H9 (cell line): ENCODE results near the gene IDH2. TPM values are rescaled to one million over a fixed set of nuclear protein-coding genes. Genes with fewer than 3 reads are reported as not detected.

Experiments used
- DNase-seq: peaks from one replicate; pipeline ENCODE4 v3.0.0-alpha.2; 2017
- H2AFZ ChIP-seq: one replicate; pipeline ENCODE4 v1.6.1; 2013; ENCODE audit warnings: mild to moderate bottlenecking, low read length, control low read depth, moderate library complexity
- H2AK5ac ChIP-seq: 2 replicates; pipeline ENCODE4 v1.6.1; 2013; ENCODE audit warnings: low read length, control low read depth, mixed read lengths; ENCODE audit not compliant: insufficient read length
- H2BK120ac ChIP-seq: one replicate; pipeline ENCODE4 v1.6.1; 2013; ENCODE audit warnings: low read depth, mild to moderate bottlenecking, low read length, control low read depth, inconsistent platforms; ENCODE audit not compliant: poor library complexity, severe bottlenecking
- H2BK12ac ChIP-seq: 2 replicates; pipeline ENCODE4 v1.6.1; 2013; ENCODE audit warnings: low read length, control low read depth, mixed read lengths, low read depth; ENCODE audit not compliant: insufficient read length
- H2BK15ac ChIP-seq: 2 replicates; pipeline ENCODE4 v1.6.1; 2013; ENCODE audit warnings: low read depth, low read length, control low read depth
- H2BK20ac ChIP-seq: one replicate; pipeline ENCODE4 v1.6.1; 2013; ENCODE audit warnings: low read depth, mild to moderate bottlenecking, low read length, control low read depth, inconsistent platforms; ENCODE audit not compliant: poor library complexity, severe bottlenecking
- H2BK5ac ChIP-seq: 2 replicates; pipeline ENCODE4 v1.6.1; 2013; ENCODE audit warnings: low read length, control low read depth, mixed read lengths; ENCODE audit not compliant: insufficient read length
- H3K14ac ChIP-seq: 2 replicates; pipeline ENCODE4 v1.6.1; 2013; ENCODE audit warnings: low read length, control low read depth; ENCODE audit not compliant: insufficient read depth
- H3K18ac ChIP-seq: 2 replicates; pipeline ENCODE4 v1.6.1; 2013; ENCODE audit warnings: low read depth, mild to moderate bottlenecking, mixed read lengths, low read length, control low read depth; ENCODE audit not compliant: insufficient read length
- H3K23ac ChIP-seq: 2 replicates; pipeline ENCODE4 v1.6.1; 2013; ENCODE audit warnings: low read length, control low read depth, mixed read lengths, low read depth; ENCODE audit not compliant: insufficient read length
- H3K23me2 ChIP-seq: 2 replicates; pipeline ENCODE4 v1.6.1; 2013; ENCODE audit warnings: low read depth, mild to moderate bottlenecking, mixed read lengths, low read length, control low read depth; ENCODE audit not compliant: insufficient read length, poor library complexity, severe bottlenecking
- H3K27ac ChIP-seq: 2 replicates; pipeline ENCODE4 v1.5.1; 2013; ENCODE audit warnings: low read length, control low read depth, mixed read lengths, low read depth; ENCODE audit not compliant: insufficient read length
- H3K27me3 ChIP-seq: 2 replicates; pipeline ENCODE4 v1.6.1; 2013; ENCODE audit warnings: low read length, control low read depth, inconsistent platforms; ENCODE audit not compliant: insufficient read depth
- H3K4ac ChIP-seq: 2 replicates; pipeline ENCODE4 v1.6.1; 2013; ENCODE audit warnings: low read depth, mild to moderate bottlenecking, control low read depth, inconsistent platforms, low read length, moderate library complexity
- H3K4me1 ChIP-seq: 2 replicates; pipeline ENCODE4 v1.6.1; 2013; ENCODE audit warnings: low read length, control low read depth, inconsistent platforms; ENCODE audit not compliant: insufficient read depth
- H3K4me2 ChIP-seq: 2 replicates; pipeline ENCODE4 v1.6.1; 2013; ENCODE audit warnings: low read length, control low read depth, mixed read lengths; ENCODE audit not compliant: insufficient read length, insufficient read depth
- H3K56ac ChIP-seq: 2 replicates; pipeline ENCODE4 v1.6.1; 2013; ENCODE audit warnings: low read depth, mild to moderate bottlenecking, mixed read lengths, low read length, control low read depth; ENCODE audit not compliant: insufficient read length
- H3K79me1 ChIP-seq: 2 replicates; pipeline ENCODE4 v1.6.1; 2013; ENCODE audit warnings: low read depth, mild to moderate bottlenecking, moderate library complexity, low read length, control low read depth, inconsistent platforms; ENCODE audit not compliant: insufficient read depth, poor library complexity, severe bottlenecking
- H3K79me2 ChIP-seq: 2 replicates; pipeline ENCODE4 v1.6.1; 2013; ENCODE audit warnings: low read length, control low read depth, inconsistent platforms; ENCODE audit not compliant: insufficient read depth
- H3K9ac ChIP-seq: 2 replicates; pipeline ENCODE4 v1.6.1; 2013; ENCODE audit warnings: low read length, control low read depth, mixed read lengths; ENCODE audit not compliant: insufficient read length; ENCODE audit errors: extremely low read depth
- H3K9me3 ChIP-seq: one replicate; pipeline ENCODE4 v1.6.1; 2013; ENCODE audit warnings: low read depth, low read length, inconsistent platforms; ENCODE audit not compliant: control insufficient read depth
- H3T11ph ChIP-seq: one replicate; pipeline ENCODE4 v1.6.1; 2013; ENCODE audit warnings: mild to moderate bottlenecking, low read length, control low read depth, inconsistent platforms
- H4K20me1 ChIP-seq: one replicate; pipeline ENCODE4 v1.6.1; 2013; ENCODE audit not compliant: control insufficient read depth, insufficient read length, insufficient read depth
- H4K5ac ChIP-seq: 2 replicates; pipeline ENCODE4 v1.6.1; 2013; ENCODE audit warnings: low read depth, mild to moderate bottlenecking, mixed read lengths, low read length, control low read depth; ENCODE audit not compliant: insufficient read length
- H4K8ac ChIP-seq: replicated peaks from 2 replicates; pipeline ENCODE4 v1.6.1; 2013; ENCODE audit warnings: low read length, control low read depth, mixed read lengths, low read depth; ENCODE audit not compliant: insufficient read length
- H4K91ac ChIP-seq: 2 replicates; pipeline ENCODE4 v1.6.1; 2013; ENCODE audit warnings: low read depth, mild to moderate bottlenecking, moderate library complexity, mixed read lengths, low read length, control low read depth; ENCODE audit not compliant: insufficient read length
- H3K27ac Mint-ChIP-seq, 3 experiments: 2 replicates in 2 of 3; 3 replicates in 1 of 3; pipeline ENCODE4 v1.8.0; 2020 to 2021; ENCODE audit warnings: mixed read lengths in 3 of 3, mild to moderate bottlenecking in 1 of 3, moderate library complexity in 1 of 3
- H3K27me3 Mint-ChIP-seq: 2 replicates; pipeline ENCODE4 v1.8.0; 2021; ENCODE audit warnings: low read depth, mild to moderate bottlenecking, moderate library complexity, mixed read lengths
- H3K36me3 Mint-ChIP-seq, 3 experiments: 2 replicates in 2 of 3; 3 replicates in 1 of 3; pipeline ENCODE4 v1.8.0; 2020 to 2021; ENCODE audit warnings: low read depth in 3 of 3, mixed read lengths in 3 of 3; ENCODE audit not compliant: insufficient read depth in 1 of 3
- H3K4me1 Mint-ChIP-seq, 2 experiments: 2 replicates each; pipeline ENCODE4 v1.8.0; 2020; ENCODE audit warnings: mixed read lengths in 2 of 2
- H3K4me3 Mint-ChIP-seq, 2 experiments: 2 replicates in 1 of 2; 3 replicates in 1 of 2; pipeline ENCODE4 v1.8.0; 2020 to 2021; ENCODE audit warnings: mild to moderate bottlenecking in 2 of 2, mixed read lengths in 2 of 2, moderate library complexity in 1 of 2
- H3K9me3 Mint-ChIP-seq, 2 experiments: 2 replicates in 1 of 2; 3 replicates in 1 of 2; pipeline ENCODE4 v1.8.0; 2020; ENCODE audit warnings: mild to moderate bottlenecking in 2 of 2, mixed read lengths in 2 of 2, moderate library complexity in 1 of 2
- CTCF ChIP-seq: fragments of 200-600 bp; sonication (generic); conservative IDR thresholded peaks from 3 replicates; pipeline ENCODE4 v1.8.0; 2021; ENCODE audit warnings: antibody characterized with exemption, mild to moderate bottlenecking
- WGBS: extraction: QIAGEN DNeasy Blood & Tissue Kit; methylation state at CpG from one replicate; pipeline ENCODE4 v1.1.7; 2013; ENCODE audit warnings: missing lambda C conversion rate, low lambda C conversion rate, mixed read lengths; ENCODE audit not compliant: insufficient read length; ENCODE audit errors: extremely low coverage; 5-methylcytosine and 5-hydroxymethylcytosine counted together
- total RNA-seq: library from RNA; stranded (reverse); gene quantifications from 2 replicates; pipeline ENCODE4 v1.2.1, GENCODE V29; 2021

Gene IDH2
- total RNA-seq, 1 experiment from 2014 or later, result 57.7 TPM

GRCh38 chr15:90083419-90083818, 18.8 kb downstream of the IDH2 start:
- H3K79me2 ChIP-seq, result no peaks in the 10 kb centered on the region
- no peak overlapping the region for H2BK20ac ChIP-seq
- no peak overlapping the region for H3T11ph ChIP-seq
- no peak for TF ChIP-seq CTCF
- no peaks in the 10 kb centered on the region for H3K9me3 ChIP-seq
- H4K8ac ChIP-seq, result no peak overlapping the region
- no peak overlapping the region for H3K14ac ChIP-seq
- no peak overlapping the region for H2AFZ ChIP-seq
- H4K91ac ChIP-seq, result no peak overlapping the region
- Mint-ChIP-seq H3K27ac (peak overlapping the region in 1 of 3 experiments; percentile 22; a peak in 1 of 7 replicates), H3K4me3 (no peak overlapping the region), H3K27me3 (no peaks in the 10 kb centered on the region), H3K9me3 (no peaks in the 10 kb centered on the region), H3K36me3 (peaks cover 8 to 30% (median 24%) of the 10 kb centered on the region in 3 experiments; a peak in 6 of 7 replicates), H3K4me1 (peaks cover 8 to 15% of the 10 kb centered on the region in 2 experiments)
- H3K27me3 ChIP-seq, result no peaks in the 10 kb centered on the region
- no peaks in the 10 kb centered on the region for H3K23me2 ChIP-seq
- no peaks in the 10 kb centered on the region for H3K4me1 ChIP-seq
- H2BK5ac ChIP-seq, result no peak overlapping the region
- no peak overlapping the region for H3K23ac ChIP-seq
- WGBS, result no CpG with 5 or more reads among the region's 5 CpGs
- no peak overlapping the region for H4K5ac ChIP-seq
- H3K79me1 ChIP-seq, result no peaks in the 10 kb centered on the region
- no peak overlapping the region for H3K4me2 ChIP-seq
- H3K9ac ChIP-seq, result no peak overlapping the region
- no peak overlapping the region for H2BK12ac ChIP-seq
- H2BK15ac ChIP-seq, result no peak overlapping the region
- H3K27ac ChIP-seq, result no peak overlapping the region
- H4K20me1 ChIP-seq, result no peaks in the 10 kb centered on the region
- H3K56ac ChIP-seq, result no peak overlapping the region
- H3K18ac ChIP-seq, result no peak overlapping the region
- DNase-seq, result no peak
- H3K4ac ChIP-seq, result no peak overlapping the region
- no peak overlapping the region for H2AK5ac ChIP-seq
- no peak overlapping the region for H2BK120ac ChIP-seq
